ENCODE measurements around the gene C5AR2. TPM values are rescaled to one million over a fixed set of nuclear protein-coding genes. Genes with fewer than 3 reads are reported as not detected.
"Not testable (repeated sequence)": the region's sequence is repeated elsewhere in the genome, so short reads cannot be mapped to it uniquely, and the experiment has no call there.

Gene C5AR2
- polyA plus RNA-seq, 1 experiment, result not detected

GRCh38 chr19:47381653-47382279, 49.8 kb downstream of the C5AR2 start:
- no peaks in the 10 kb centered on the region for H3K9me3 ChIP-seq (ENCODE audit: control insufficient read depth, insufficient read depth, low read length)
- no peak overlapping the region for H3K27ac ChIP-seq (ENCODE audit: low read depth, low read length)
- ChIA-PET CTCF (interaction anchor here (0.9 to 1.5 kb wide), 2 partner anchors 10 to 33 kb away, joined by 3 to 5 read pairs; partner anchors contain the start of gene DHX34), POLR2A (no interaction called here)
- no peak for DNase-seq (ENCODE audit: low read depth, low spot score)
- TF ChIP-seq, protein P1, sequence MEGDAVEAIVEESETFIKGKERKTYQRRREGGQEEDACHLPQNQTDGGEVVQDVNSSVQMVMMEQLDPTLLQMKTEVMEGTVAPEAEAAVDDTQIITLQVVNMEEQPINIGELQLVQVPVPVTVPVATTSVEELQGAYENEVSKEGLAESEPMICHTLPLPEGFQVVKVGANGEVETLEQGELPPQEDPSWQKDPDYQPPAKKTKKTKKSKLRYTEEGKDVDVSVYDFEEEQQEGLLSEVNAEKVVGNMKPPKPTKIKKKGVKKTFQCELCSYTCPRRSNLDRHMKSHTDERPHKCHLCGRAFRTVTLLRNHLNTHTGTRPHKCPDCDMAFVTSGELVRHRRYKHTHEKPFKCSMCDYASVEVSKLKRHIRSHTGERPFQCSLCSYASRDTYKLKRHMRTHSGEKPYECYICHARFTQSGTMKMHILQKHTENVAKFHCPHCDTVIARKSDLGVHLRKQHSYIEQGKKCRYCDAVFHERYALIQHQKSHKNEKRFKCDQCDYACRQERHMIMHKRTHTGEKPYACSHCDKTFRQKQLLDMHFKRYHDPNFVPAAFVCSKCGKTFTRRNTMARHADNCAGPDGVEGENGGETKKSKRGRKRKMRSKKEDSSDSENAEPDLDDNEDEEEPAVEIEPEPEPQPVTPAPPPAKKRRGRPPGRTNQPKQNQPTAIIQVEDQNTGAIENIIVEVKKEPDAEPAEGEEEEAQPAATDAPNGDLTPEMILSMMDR (IDR thresholded peaks at IDR 0.05; ENCODE audit: low read depth, low read length), result no peak
- H3K27me3 ChIP-seq (ENCODE audit: control insufficient read depth, insufficient read depth, low read length), result no peaks in the 10 kb centered on the region
- no peak overlapping the region for H3K4me3 ChIP-seq (ENCODE audit: low read depth, low read length)

GRCh38 chr19:47383890-47384289, 51.9 kb downstream of the C5AR2 start:
- H3K27ac ChIP-seq (ENCODE audit: low read depth, low read length); H3K27me3 ChIP-seq (ENCODE audit: control insufficient read depth, insufficient read depth, low read length); DNase-seq (ENCODE audit: low read depth, low spot score); POLR2A ChIA-PET; H3K9me3 ChIP-seq (ENCODE audit: control insufficient read depth, insufficient read depth, low read length); CTCF ChIA-PET; H3K4me3 ChIP-seq (ENCODE audit: low read depth, low read length): not testable (repeated sequence)

DNA sequence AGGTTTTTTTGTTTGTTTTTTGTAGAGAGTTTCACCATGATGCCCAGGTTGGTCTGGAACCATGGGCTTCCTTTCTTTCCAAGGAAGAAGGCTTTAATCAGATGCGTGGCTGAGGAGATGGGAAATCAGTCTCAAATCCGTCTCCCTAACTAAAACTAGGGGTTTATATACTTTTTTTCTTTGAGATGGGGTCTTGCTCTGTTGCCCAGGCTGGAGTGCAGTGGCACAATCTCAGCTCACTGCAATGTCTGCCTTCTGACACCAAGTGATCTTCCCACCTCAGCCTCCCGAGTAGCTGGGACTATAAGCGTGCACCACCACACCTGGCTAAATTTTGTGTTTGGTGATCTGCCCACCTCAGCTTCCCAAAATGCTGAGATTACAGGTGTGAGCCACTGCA, 52.6 kb downstream of the C5AR2 start:
- CTCF ChIA-PET, result interaction anchor here (1.1 to 1.5 kb wide), 2 partner anchors 36 to 100 kb away, joined by 5 to 6 read pairs; partner anchors contain the start of gene DHX34
- DNase-seq (ENCODE audit: low read depth, low spot score); H3K27ac ChIP-seq (ENCODE audit: low read depth, low read length); H3K27me3 ChIP-seq (ENCODE audit: control insufficient read depth, insufficient read depth, low read length); H3K4me3 ChIP-seq (ENCODE audit: low read depth, low read length); POLR2A ChIA-PET; H3K9me3 ChIP-seq (ENCODE audit: control insufficient read depth, insufficient read depth, low read length): not testable (repeated sequence)

DNA sequence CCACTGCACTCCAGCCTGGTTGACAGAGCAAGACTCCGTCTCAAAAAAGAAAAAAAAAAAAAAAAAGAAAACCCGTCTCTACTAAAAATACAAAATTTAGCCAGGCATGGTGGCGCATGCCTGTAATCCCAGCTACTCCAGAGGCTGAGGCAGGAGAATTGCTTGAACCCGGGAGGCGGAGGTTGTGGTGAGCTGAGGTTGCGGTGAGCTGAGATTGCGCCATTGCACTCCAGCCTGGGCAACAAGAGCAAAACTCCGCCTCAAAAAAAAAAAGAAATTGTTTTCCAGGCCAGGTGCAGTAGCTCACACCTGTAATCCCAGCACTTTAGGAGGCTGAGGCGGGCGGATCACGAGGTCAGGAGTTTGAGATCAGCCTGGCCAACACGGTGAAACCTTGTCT, 54.6 kb downstream of the C5AR2 start:
- CTCF ChIA-PET, result interaction anchor here (0.6 to 1.2 kb wide), 2 partner anchors 82 to 98 kb away, joined by 3 to 5 read pairs; no protein-coding TSS in a partner anchor
- H3K9me3 ChIP-seq (ENCODE audit: control insufficient read depth, insufficient read depth, low read length); POLR2A ChIA-PET; H3K27ac ChIP-seq (ENCODE audit: low read depth, low read length); DNase-seq (ENCODE audit: low read depth, low spot score); H3K27me3 ChIP-seq (ENCODE audit: control insufficient read depth, insufficient read depth, low read length); H3K4me3 ChIP-seq (ENCODE audit: low read depth, low read length): not testable (repeated sequence)

GRCh38 chr19:47387623-47388022, 55.6 kb downstream of the C5AR2 start:
- CTCF ChIA-PET, result not testable (repeated sequence)

GRCh38 chr19:47388721-47389120, 56.7 kb downstream of the C5AR2 start:
- ChIA-PET CTCF (interaction anchor here (0.8 to 4.7 kb wide), 2 partner anchors 40 to 92 kb away, joined by 4 to 121 read pairs; partner anchors contain the start of gene DHX34), POLR2A (interaction anchor here (0.7 kb wide), 1 partner anchor 100 kb away, joined by 3 read pairs; no protein-coding TSS in a partner anchor)
- H3K27me3 ChIP-seq (ENCODE audit: control insufficient read depth, insufficient read depth, low read length); H3K27ac ChIP-seq (ENCODE audit: low read depth, low read length); DNase-seq (ENCODE audit: low read depth, low spot score); H3K9me3 ChIP-seq (ENCODE audit: control insufficient read depth, insufficient read depth, low read length); H3K4me3 ChIP-seq (ENCODE audit: low read depth, low read length): not testable (repeated sequence)

More at GRCh38 chr19:47387623-47388022, 55.6 kb downstream of the C5AR2 start:
- POLR2A ChIA-PET; H3K27me3 ChIP-seq (ENCODE audit: control insufficient read depth, insufficient read depth, low read length); DNase-seq (ENCODE audit: low read depth, low spot score); H3K9me3 ChIP-seq (ENCODE audit: control insufficient read depth, insufficient read depth, low read length); H3K4me3 ChIP-seq (ENCODE audit: low read depth, low read length); H3K27ac ChIP-seq (ENCODE audit: low read depth, low read length): not testable (repeated sequence)

DNA sequence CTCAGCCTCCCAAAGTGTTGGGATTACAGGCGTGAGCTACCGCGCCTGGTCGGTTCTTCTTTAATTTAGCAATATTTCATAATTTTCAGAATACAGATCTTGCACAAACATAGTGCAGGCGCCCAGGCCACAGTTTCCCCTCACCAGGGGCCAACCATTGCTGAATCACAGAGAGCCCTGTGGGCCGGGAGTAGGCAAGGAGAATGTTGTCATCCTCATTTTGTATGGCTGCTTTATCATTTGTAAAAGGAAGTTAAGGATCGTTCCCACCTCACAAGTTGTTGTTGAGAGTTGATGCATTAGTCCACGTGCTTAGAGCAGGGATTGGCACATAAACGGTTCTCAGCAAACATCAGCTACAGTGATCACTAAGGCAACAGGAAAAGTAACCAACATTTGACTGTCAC, 57.2 kb downstream of the C5AR2 start:
- Histone ChIP-seq H3K4me3 (ENCODE audit: low read depth, low read length) (no peak overlapping the region), H3K27me3 (ENCODE audit: control insufficient read depth, insufficient read depth, low read length) (no peaks in the 10 kb centered on the region), H3K27ac (ENCODE audit: low read depth, low read length) (no peak overlapping the region), H3K9me3 (ENCODE audit: control insufficient read depth, insufficient read depth, low read length) (no peaks in the 10 kb centered on the region)
- TF ChIP-seq, protein P1 (IDR thresholded peaks at IDR 0.05; ENCODE audit: low read depth, low read length), result no peak
- CTCF ChIA-PET, result interaction anchor here (0.8 to 4.7 kb wide), 3 partner anchors 19 to 93 kb away, joined by 3 to 121 read pairs (median 4); partner anchors contain the start of gene DHX34
- POLR2A ChIA-PET, result no interaction called here
- DNase-seq (ENCODE audit: low read depth, low spot score), result no peak
